ENCODE measurements around the gene TBX21.
A peak's percentile ranks its signal among the peaks of the same experiment; 100 is the strongest.

TBX21 gene

DNA sequence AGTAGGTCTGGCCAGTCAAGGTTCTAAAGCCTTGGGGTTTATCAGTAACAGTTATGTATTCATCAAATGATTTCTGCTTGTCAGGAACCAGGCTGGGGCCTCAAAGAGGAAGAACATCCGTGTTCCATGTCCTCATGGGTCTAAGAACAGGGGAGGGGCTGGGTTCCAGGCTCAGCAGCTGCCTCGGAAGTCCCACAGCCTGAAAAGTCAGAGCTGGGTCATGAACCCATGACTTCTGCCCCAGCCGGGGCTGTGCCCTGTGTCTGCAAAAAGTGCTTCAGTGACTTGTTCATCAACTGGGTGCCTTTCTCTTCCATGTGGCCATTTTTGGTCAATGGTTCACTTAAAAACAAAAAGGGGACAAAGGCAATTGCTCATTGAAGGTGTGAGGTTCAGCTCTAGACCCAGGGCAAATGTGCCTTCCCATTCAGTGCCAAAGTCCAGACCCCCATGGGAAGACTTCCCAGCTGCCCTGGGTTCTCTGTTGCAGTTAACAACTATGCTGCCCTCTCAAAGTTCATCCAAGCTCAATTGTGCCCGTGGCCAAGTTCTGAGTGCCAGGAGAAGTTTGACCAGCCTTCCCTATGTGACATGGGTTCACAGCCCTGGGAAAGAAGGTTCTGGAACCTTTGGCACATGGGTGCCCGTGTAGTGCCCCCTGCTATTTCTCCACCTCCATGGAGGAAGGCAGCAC, 20.6 kb upstream of the TBX21 start:
- DNase-seq = no peak

DNA sequence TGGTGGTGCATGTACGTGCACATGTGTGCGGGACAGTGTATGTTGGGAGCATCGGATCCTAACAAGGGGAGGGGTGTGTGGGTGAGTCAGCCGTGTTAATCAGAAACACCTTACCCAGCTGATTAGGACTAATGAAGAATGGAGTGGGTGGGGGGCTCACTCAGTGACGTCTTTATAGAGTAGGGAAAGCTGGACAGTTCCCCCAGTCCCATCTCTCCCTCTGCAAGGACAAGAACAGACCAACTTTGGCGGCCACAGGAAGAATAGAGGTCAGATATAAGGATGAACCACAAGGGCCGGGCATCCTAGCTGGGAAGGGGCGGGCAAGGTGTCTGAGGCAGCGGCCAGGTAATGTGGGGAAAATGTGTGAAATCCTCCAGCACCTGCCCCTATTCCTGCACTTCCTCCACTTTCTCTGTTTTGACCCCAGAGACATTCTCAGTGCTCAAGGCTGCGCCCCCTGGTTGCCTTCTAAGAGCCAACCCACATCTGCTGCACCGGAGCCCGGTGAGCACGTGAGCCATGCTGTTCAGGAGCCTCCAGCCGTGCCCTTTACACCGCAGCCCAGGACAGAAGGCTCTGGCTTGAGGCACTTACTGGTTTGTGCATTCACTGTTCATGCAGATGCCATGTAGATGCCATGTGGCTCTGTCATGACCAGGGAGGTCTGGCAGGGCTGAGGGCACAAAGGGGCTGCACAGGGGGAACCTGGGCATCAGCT, 18.9 kb upstream of the TBX21 start:
- DNase-seq = no peak

DNA sequence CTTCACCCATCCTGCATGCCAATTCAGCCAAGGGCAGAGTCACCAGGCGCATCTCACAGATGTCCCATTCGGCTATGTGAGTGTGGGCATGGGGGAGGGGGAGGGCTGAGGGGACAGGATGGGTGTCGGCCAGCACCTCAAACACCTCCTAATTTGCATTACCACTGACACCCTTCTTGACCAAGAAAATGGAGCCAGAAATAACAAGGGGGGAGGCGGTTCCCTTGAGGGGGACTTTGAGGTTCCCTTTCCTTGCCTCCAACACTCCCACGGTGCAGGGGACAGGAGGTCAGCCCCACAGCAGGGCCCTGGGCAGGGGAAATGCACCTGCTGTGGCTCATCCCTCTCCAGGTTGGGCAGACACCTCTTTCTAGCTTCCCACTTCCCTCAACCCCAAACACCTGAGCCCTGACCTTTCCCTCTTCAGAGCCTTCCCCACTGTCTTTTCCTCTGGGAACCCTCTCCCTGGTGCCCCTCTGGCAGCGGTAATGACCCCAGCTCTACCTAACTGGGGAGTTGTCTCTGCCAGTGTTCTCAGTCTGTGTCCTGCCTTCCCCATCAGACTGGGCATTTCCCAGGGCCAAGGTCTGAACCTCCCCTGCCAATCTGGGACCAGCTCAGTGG, 18.2 kb upstream of the TBX21 start:
- DNase-seq = no peak

GRCh38 chr17:47715669-47716325, 17.2 kb upstream of the TBX21 start:
- no peak for DNase-seq

DNA sequence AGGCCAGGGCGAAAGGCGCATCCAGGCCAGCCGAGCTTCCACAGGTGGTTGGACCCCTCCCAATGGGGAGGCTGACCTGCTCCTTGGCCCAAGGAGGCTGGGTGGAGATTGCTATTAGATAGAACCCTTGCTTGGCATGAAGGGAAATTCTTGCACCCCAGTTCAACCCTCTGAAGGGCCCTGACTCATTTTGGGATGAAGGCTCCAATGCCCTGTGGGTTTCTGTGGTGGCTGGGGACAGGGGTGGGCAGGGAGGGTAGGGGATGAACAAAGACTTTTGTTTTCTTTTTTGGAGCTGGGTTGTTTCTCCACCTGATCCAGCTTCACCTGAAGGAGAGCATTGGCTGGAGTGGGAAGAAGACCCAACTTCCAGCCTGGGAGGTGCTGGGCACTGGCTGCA, 16.7 kb upstream of the TBX21 start:
- no peak for DNase-seq

DNA sequence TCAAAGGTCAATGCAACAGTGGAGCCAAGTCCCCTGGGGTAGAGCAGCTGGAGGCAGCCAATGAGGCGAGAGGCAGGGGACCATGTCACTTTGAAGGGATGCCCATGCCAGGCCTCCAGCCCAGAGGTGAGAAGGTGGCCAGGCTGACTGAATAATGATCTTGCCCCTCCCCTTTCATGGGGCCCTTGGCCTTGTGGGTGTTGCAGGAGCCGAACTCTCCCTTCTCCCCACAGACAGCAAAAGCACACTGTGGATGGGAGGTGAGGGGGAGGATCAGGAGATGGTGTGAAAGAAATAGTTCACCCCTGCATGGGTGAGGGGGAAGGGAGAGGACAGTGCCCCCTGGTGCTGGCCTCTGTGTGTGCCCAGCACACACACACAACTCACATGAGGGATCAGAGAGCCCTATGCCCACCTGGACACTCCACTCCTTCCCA, 15.8 kb upstream of the TBX21 start:
- no peak for DNase-seq

DNA sequence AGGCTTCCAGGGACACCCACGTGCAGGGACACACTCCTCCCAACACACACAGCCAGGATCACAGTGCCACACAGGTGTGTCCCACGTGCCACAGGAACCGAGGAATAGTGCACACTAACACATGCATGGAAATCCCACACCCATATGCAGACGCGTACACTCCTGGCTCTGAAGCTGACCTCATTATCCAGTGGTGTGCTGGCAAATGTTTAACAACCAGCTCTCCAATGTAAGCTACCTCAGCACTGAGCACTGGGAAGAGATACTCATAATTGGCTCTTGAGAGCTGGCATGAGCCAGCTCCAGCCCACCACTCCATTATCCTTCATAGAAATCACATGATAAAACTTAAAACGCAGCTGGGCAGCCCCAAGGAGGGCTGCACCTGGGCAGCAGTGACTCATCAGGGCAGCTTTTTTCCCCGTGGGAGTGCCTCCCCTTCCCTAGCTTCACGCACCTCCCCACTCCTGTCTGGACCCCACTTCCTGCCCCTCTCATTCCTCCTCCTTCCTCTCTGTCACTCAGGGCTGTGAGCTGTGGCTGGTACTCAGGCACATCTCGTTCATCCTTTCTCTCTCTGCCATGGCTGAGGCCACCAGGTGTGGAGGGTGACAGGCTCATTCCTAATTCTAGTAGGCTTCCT, 14.9 kb upstream of the TBX21 start:
- no peak for DNase-seq

GRCh38 chr17:47718634-47719405, 14.2 kb upstream of the TBX21 start:
- no peak for DNase-seq

GRCh38 chr17:47719411-47720152, 13.5 kb upstream of the TBX21 start:
- DNase-seq = no peak

DNA sequence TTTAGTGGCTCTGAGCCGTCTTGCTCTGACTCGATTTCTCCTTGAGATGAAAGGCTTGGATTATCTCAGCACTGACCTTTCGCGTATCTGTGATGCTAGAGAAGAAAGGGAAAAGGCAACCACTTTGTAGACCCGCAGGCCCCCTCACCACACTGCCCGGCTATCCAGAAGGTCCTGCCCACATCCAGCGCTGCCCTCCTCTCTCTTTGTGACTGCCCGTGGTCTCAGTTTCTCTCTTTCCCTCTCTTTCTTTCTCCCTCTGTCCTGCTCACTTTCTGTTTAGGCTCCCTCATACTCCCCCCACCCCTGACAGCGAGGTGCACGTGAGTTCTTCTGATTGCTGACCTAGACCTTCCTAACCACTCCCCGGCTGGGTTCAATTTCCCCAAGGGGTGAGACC, 12.8 kb upstream of the TBX21 start:
- DNase-seq = no peak

- peak in 1 of 58 donors; percentile 6 for DNase-seq
These were observed 12.1 kb upstream of the TBX21 start for GRCh38 chr17:47720754-47721533.

GRCh38 chr17:47721725-47722124, 11.3 kb upstream of the TBX21 start:
- DNase-seq = no peak

- DNase-seq = no peak
These were observed 8.3 kb upstream of the TBX21 start for GRCh38 chr17:47724705-47725104.

DNA sequence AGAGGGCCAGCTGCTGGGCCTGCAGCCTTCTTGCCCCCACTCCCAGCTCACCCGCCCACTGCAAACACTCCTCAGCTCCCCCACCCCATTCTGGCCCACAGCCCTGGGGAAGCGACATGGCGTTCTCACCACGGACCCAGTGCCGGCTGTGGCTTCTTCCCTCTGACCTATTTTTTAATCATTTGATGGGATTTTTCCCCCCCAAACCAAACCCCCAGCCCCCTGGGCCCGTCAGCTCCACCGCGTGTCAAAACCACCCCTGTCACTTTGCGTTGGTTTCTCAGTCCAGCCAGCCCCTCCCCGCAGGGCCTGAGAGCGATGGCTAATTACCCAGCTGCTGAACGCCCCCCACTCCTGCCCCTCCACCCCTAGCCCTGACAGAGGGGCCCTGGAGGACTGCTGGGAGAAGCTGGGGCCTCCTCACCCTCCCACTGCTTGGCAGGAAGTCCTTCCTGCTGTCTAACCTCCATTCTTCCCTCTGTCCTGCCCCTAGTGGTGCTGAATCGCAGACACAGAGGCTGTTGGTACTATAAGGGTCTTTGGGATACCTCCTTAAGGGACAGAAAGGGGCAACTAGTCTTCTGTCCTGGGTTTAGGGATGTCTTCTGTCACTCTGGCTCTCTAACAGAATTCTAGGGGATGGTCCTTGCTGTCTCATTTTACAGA, 7.5 kb upstream of the TBX21 start:
- DNase-seq = no peak

DNA sequence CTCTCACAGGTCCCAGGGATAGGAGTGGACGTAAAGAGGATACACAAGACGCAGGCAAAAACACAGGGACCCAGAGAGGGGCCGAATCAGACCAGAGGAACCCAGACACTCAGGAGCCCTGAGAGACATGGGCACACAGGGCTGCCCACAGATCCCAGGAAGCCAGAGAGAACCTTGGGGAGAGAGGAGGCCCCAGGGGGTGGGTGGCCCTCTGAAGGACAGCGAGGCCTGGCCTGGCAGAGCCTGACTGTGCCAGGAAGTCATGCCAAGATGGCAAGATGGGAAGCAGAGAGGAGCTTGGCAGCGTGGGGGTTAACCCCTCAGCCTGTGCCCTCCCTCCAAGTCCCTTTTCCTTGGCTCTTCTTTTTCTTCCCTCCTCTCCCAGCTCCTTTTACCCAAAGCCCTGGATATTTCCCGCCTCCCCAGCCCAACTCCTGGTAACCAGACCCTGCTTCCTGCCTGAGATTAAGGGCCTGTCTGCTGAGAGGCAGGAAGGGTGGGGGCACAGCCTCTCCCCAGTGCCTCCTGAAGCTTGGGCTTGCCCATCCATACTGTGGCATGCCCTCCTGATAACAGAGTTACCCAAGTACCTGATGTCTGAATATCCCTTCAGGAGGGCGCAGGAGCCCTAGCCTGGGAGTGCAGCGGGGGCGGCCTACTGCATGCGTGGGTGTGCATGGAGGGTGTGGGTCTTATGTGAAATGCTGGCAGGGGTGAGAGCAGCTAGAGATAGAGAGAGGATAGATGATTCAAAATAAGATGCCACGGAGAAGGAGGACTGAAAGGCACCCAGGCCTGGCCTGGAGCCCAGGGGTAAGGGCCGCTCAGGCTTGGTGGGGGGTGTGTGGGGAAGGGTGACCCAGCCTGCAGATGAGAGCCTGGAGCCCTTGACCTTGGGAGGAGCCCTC, 6.0 kb upstream of the TBX21 start:
- no peak for DNase-seq

- no peak for DNase-seq
These were observed 5.4 kb upstream of the TBX21 start for GRCh38 chr17:47727704-47728036.

DNA sequence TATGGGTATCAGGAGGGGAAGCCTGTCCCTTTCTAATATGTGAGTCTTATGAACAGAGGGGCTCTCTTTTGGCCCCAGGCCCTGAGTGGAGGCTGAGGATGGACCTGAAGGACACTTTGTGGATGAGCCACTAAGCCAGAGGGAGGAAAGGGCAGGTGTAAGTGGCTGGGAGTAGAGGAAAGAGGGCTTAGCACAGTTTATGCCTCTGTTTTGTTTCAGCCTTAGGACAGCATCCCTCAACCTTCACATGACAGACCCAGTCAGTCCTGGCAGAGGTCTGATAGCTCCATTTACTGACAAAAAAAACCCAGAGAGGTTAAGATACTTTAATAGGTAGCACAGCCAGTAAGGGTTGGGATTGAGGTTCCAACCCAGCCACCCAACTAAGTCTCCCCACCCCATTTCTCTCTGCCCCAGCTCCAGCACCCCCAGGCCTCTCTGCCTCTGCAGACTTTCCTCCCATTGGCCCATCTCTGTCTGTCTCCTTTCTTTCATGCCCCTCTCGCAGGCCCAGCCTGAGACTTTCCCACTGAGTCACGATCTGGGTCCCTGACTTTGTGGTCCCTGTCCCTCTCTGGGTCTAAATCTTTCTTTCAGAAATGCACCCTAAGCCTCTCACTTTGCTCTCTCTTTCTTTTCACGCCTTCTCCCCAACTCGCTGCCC, 4.7 kb upstream of the TBX21 start:
- no peak for DNase-seq

Data from anterior cingulate cortex (tissue), 58 donors.